K562 (cell line): ENCODE measurements around the gene SUMO3. TPM values are rescaled to one million over a fixed set of nuclear protein-coding genes. Genes with fewer than 3 reads are reported as not detected.

Experiments
- FOXK2 ChIP-seq, 2 experiments: fragments of 450-650 bp; IDR thresholded peaks in 1 of 2; conservative IDR thresholded peaks in 1 of 2; 2 replicates each; pipeline ENCODE4 v1.6.1; 2016; ENCODE audit warnings: low read depth in 2 of 2, mild to moderate bottlenecking in 1 of 2
- PHB ChIP-seq: fragments of 250-450 bp; sonication (Bioruptor Pico); IDR thresholded peaks from 2 replicates; pipeline ENCODE4 v1.5.0; 2021
- SP1 ChIP-seq: sonication (generic); formaldehyde crosslinking; IDR thresholded peaks from 2 replicates; pipeline ENCODE4 v1.8.1; 2022; ENCODE audit warnings: mild to moderate bottlenecking, missing genetic modification reagents
- TBP ChIP-seq: optimal IDR thresholded peaks from 2 replicates; pipeline ENCODE3; 2011; ENCODE audit warnings: low read depth, low read length, improper control_type of control experiment
- ZNF785 ChIP-seq: fragments of 250-450 bp; sonication (Bioruptor Pico); IDR thresholded peaks from 2 replicates; pipeline ENCODE4 v1.4.0; 2020; ENCODE audit warnings: mild to moderate bottlenecking
- polyA plus RNA-seq, 8 experiments: library from polyadenylated mRNA; depleted of rRNA in 4 of 8; stranded (reverse) in 5 of 8; unstranded in 3 of 8; fragments of >200 nt; fragmentation: Nextera tagmentation in 2 of 8; fragmentation: Illumina TruSeq in 1 of 8; extraction: Ambion mirVana in 2 of 8; extraction: Trizol in 1 of 8; gene quantifications; 2 replicates each; pipeline versions ENCODE4 v1.2.1 to v1.2.3, GENCODE V29; 2011 to 2014; ENCODE audit warnings: inconsistent platforms in 1 of 8, missing spikeins in 1 of 8
- total RNA-seq, 7 experiments: library from RNA; depleted of rRNA in 6 of 7; stranded (reverse); fragments of >200 nt in 6 of 7; fragmentation: Illumina TruSeq in 2 of 7; extraction: Trizol in 2 of 7; gene quantifications; 2 replicates each; pipeline versions ENCODE4 v1.2.1 to v1.2.3, GENCODE V29; 2011 to 2021; ENCODE audit warnings: low replicate concordance in 1 of 7
- TF ChIP-seq, protein P1 (sequence below), 2 experiments: fragments of 450-650 bp in 1 of 2; sonication (generic) in 1 of 2; formaldehyde crosslinking in 1 of 2; IDR thresholded peaks; 2 replicates each; pipeline versions ENCODE4 v1.7.1 to v1.9.0; 2016 to 2022; ENCODE audit warnings: inconsistent platforms in 1 of 2, mild to moderate bottlenecking in 1 of 2, missing genetic modification reagents in 1 of 2

The SUMO3 gene
- total and polyA plus RNA-seq, 9 of the 15 experiments (the other 6 are each of a cell fraction or from before 2014, with no cell fraction given), result 13.9 to 143 (median 113) TPM

DNA sequence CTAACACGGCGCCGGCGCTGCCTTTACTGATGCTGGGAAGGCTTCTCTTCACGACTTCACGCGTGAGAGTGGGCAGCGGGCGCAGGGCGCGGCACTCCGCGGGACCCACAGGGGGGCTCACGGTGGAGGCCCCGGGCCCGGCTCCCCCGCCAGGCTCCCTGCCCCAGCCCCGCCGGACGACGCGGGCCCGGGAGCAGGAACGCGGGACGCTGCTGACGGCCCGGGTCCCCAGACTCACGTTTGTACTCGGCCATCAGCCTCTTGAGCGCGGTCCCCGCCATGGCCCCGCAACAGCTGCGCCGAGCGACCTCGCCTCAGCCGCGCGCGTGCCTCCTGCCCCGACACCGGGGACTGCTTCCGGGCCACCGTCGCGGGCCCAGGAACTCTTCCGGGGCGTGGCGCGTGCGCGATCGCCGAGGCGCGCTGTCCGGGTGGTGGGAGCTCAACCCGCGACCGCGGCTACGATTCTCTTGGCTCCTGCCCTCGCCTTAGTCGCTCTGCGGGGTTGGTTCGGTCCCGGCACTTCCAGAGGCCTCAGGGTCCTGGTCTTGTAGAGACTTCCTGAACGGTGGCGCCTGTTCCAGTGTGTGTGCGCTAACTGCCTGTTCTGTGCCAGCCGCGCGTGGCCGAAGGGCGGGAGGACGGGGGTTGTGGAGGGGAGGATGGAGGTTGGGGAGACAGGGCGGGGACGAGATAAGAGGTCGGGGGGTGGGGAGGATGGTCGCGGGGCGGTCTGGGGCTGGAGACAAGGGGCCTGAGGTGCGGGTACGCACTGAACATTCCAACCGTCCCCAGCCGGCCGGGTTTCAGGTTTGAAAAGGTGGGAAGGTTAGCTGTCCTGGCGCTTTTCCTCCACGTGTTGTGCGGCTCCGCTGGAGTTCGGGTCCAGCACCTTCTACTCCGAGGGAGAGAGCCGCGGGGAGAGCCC, 16.1 kb downstream of the SUMO3 start, which contains the start of gene UBE2G2 (continued):
- TF ChIP-seq, protein P1, sequence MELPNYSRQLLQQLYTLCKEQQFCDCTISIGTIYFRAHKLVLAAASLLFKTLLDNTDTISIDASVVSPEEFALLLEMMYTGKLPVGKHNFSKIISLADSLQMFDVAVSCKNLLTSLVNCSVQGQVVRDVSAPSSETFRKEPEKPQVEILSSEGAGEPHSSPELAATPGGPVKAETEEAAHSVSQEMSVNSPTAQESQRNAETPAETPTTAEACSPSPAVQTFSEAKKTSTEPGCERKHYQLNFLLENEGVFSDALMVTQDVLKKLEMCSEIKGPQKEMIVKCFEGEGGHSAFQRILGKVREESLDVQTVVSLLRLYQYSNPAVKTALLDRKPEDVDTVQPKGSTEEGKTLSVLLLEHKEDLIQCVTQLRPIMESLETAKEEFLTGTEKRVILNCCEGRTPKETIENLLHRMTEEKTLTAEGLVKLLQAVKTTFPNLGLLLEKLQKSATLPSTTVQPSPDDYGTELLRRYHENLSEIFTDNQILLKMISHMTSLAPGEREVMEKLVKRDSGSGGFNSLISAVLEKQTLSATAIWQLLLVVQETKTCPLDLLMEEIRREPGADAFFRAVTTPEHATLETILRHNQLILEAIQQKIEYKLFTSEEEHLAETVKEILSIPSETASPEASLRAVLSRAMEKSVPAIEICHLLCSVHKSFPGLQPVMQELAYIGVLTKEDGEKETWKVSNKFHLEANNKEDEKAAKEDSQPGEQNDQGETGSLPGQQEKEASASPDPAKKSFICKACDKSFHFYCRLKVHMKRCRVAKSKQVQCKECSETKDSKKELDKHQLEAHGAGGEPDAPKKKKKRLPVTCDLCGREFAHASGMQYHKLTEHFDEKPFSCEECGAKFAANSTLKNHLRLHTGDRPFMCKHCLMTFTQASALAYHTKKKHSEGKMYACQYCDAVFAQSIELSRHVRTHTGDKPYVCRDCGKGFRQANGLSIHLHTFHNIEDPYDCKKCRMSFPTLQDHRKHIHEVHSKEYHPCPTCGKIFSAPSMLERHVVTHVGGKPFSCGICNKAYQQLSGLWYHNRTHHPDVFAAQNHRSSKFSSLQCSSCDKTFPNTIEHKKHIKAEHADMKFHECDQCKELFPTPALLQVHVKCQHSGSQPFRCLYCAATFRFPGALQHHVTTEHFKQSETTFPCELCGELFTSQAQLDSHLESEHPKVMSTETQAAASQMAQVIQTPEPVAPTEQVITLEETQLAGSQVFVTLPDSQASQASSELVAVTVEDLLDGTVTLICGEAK (IDR thresholded peaks at IDR 0.05), result peak; percentile 99
- TF ChIP-seq, protein P1 (CRISPR knock-in tag; IDR thresholded peaks at IDR 0.05), result no peak
- TF ChIP-seq FOXK2 (conservative IDR thresholded peaks at IDR 0.05 in 1 of 2, IDR thresholded peaks at IDR 0.05 in 1 of 2; ENCODE audit: low read depth in 2 of 2) (peak in 1 of 2 experiments; percentile 28; a peak in 1 of 4 replicates), PHB (peak; percentile 70; the same call in 1 of the 2 replicates), ZNF785 (CRISPR knock-in tag) (no peak), TBP (peak; percentile 77), SP1 (peak; percentile 48; the same call in 1 of the 2 replicates)
